Measurements from ENCODE around the gene IQCH.

- TF ChIP-seq CTCF (IDR thresholded peaks at IDR 0.05; ENCODE audit: low read depth, low read length, poor library complexity, severe bottlenecking), result no peak
- TF ChIP-seq EZH2phosphoT487 (IDR thresholded peaks at IDR 0.05; ENCODE audit: borderline replicate concordance, low read length), result no peak
These were observed 1.5 kb downstream of the IQCH start for GRCh38 chr15:67256051-67256450.

Measured in DOHH2 (cell line).